ENCODE measurements around the gene ZNF527.
A peak's percentile ranks its signal among the peaks of the same experiment; 100 is the strongest.
"Not testable (repeated sequence)": the region's sequence is repeated elsewhere in the genome, so short reads cannot be mapped to it uniquely, and the experiment has no call there.

Gene ZNF527

GRCh38 chr19:37370880-37371661, at the start of gene ZNF527:
Gene ZNF527, plus strand, starts transcription at chr19:37371099. Its CDS starts 3,100 bp downstream, at chr19:37374199.
- DNase-seq = peak; percentile 95 to 96

GRCh38 chr19:37329686-37330085, 41.2 kb upstream of the ZNF527 start:
- TF ChIP-seq POLR2A (IDR thresholded peaks at IDR 0.05; ENCODE audit: low read length) (no peak), GATA1 (IDR thresholded peaks at IDR 0.05; ENCODE audit: low read depth, low read length) (no peak)
- DNase-seq = peak in 1 of 2 experiments; percentile 8

More at GRCh38 chr19:37370880-37371661, at the start of gene ZNF527:
- no peak for TF ChIP-seq GATA1 (IDR thresholded peaks at IDR 0.05; ENCODE audit: low read depth, low read length)
- peak; percentile 78 for TF ChIP-seq POLR2A (IDR thresholded peaks at IDR 0.05; ENCODE audit: low read length)

GRCh38 chr19:37332839-37333238, 38.1 kb upstream of the ZNF527 start:
- DNase-seq = no peak
- TF ChIP-seq GATA1 (IDR thresholded peaks at IDR 0.05; ENCODE audit: low read depth, low read length) (no peak), POLR2A (IDR thresholded peaks at IDR 0.05; ENCODE audit: low read length) (no peak)

- no peak for TF ChIP-seq POLR2A (IDR thresholded peaks at IDR 0.05; ENCODE audit: low read length)
- TF ChIP-seq GATA1 (IDR thresholded peaks at IDR 0.05; ENCODE audit: low read depth, low read length) = no peak
- DNase-seq = no peak
These were observed 37.4 kb upstream of the ZNF527 start for GRCh38 chr19:37333457-37333856.

- TF ChIP-seq GATA1 (IDR thresholded peaks at IDR 0.05; ENCODE audit: low read depth, low read length) (no peak), POLR2A (IDR thresholded peaks at IDR 0.05; ENCODE audit: low read length) (peak; percentile 79)
- peak; percentile 92 for DNase-seq
These were observed 36.5 kb upstream of the ZNF527 start for GRCh38 chr19:37334179-37335071.

GRCh38 chr19:37342753-37343152, 28.1 kb upstream of the ZNF527 start:
- no peak for DNase-seq
- TF ChIP-seq POLR2A (IDR thresholded peaks at IDR 0.05; ENCODE audit: low read length) (no peak), GATA1 (IDR thresholded peaks at IDR 0.05; ENCODE audit: low read depth, low read length) (no peak)

GRCh38 chr19:37346091-37346490, 24.8 kb upstream of the ZNF527 start:
- TF ChIP-seq GATA1 (IDR thresholded peaks at IDR 0.05; ENCODE audit: low read depth, low read length) = no peak
- TF ChIP-seq POLR2A (IDR thresholded peaks at IDR 0.05; ENCODE audit: low read length) = no peak
- no peak for DNase-seq

- no peak for DNase-seq
- TF ChIP-seq POLR2A (IDR thresholded peaks at IDR 0.05; ENCODE audit: low read length) = no peak
- no peak for TF ChIP-seq GATA1 (IDR thresholded peaks at IDR 0.05; ENCODE audit: low read depth, low read length)
These were observed 22.8 kb upstream of the ZNF527 start for GRCh38 chr19:37348060-37348459.

- no peak for DNase-seq
- TF ChIP-seq POLR2A (IDR thresholded peaks at IDR 0.05; ENCODE audit: low read length) (no peak), GATA1 (IDR thresholded peaks at IDR 0.05; ENCODE audit: low read depth, low read length) (no peak)
These were observed 16.9 kb upstream of the ZNF527 start for GRCh38 chr19:37353968-37354367.

- no peak for TF ChIP-seq GATA1 (IDR thresholded peaks at IDR 0.05; ENCODE audit: low read depth, low read length)
- no peak for TF ChIP-seq POLR2A (IDR thresholded peaks at IDR 0.05; ENCODE audit: low read length)
- no peak for DNase-seq
These were observed 15.0 kb upstream of the ZNF527 start for GRCh38 chr19:37355901-37356300.

- DNase-seq = no peak
- TF ChIP-seq GATA1 (IDR thresholded peaks at IDR 0.05; ENCODE audit: low read depth, low read length) (no peak), POLR2A (IDR thresholded peaks at IDR 0.05; ENCODE audit: low read length) (no peak)
These were observed 8.9 kb upstream of the ZNF527 start for GRCh38 chr19:37361994-37362393.

- no peak for TF ChIP-seq POLR2A (IDR thresholded peaks at IDR 0.05; ENCODE audit: low read length)
- no peak for TF ChIP-seq GATA1 (IDR thresholded peaks at IDR 0.05; ENCODE audit: low read depth, low read length)
- DNase-seq = peak in 1 of 2 experiments; percentile 7
These were observed 8.2 kb upstream of the ZNF527 start for GRCh38 chr19:37362733-37363132.

GRCh38 chr19:37370386-37370879, 466 bp upstream of the ZNF527 start:
- not testable (repeated sequence) for DNase-seq

GRCh38 chr19:37389234-37389633, 18.3 kb downstream of the ZNF527 start:
- no peak for TF ChIP-seq POLR2A (IDR thresholded peaks at IDR 0.05; ENCODE audit: low read length)
- TF ChIP-seq GATA1 (IDR thresholded peaks at IDR 0.05; ENCODE audit: low read depth, low read length) = no peak
- DNase-seq = no peak

GRCh38 chr19:37391399-37391798, 20.5 kb downstream of the ZNF527 start:
- DNase-seq = not testable (repeated sequence)

Data from erythroblast (primary cell).